ENCODE results near the gene MARVELD2.
"Not testable (repeated sequence)": the region's sequence is repeated elsewhere in the genome, so short reads cannot be mapped to it uniquely, and the experiment has no call there.

Gene MARVELD2

GRCh38 chr5:69449511-69449910, 34.6 kb downstream of the MARVELD2 start:
- CTCF ChIA-PET, result no interaction called here
- TF ChIP-seq CTCF (conservative IDR thresholded peaks at IDR 0.05; ENCODE audit: low read depth), result no peak
- H3K27ac ChIP-seq, result no peak overlapping the region
- no peak for DNase-seq (ENCODE audit: low spot score)
- POLR2A ChIA-PET (ENCODE audit: low non-redundant PET), result no interaction called here

DNA sequence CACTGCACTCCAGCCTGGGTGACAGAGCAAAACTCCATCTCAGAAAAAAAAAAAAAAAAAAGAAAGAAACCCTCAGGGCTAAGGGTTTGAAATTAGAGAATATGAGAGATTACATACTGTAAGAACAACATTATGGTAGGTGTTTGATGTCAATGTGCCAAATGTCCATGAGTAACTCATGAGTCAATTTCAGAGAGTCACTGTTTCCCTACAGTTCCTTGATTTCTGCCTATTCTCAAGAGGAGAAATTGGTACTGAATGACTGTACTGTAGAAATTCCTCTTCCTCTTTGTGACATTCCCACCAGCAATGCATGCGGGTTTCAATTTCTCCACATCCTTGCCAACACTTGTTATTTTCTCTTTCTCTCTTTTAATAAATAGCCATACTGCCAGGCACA, 35.2 kb downstream of the MARVELD2 start:
- ChIA-PET CTCF (no interaction called here), POLR2A (ENCODE audit: low non-redundant PET) (no interaction called here)
- DNase-seq (ENCODE audit: low spot score), result peak; percentile 89
- TF ChIP-seq CTCF (conservative IDR thresholded peaks at IDR 0.05; ENCODE audit: low read depth), result no peak
- peak overlapping the region; percentile 35; the same call in 1 of the 2 replicates for H3K27ac ChIP-seq

- DNase-seq (ENCODE audit: low spot score); CTCF ChIA-PET; POLR2A ChIA-PET (ENCODE audit: low non-redundant PET): not testable (repeated sequence)
- H3K27ac ChIP-seq, result peak overlapping the region; percentile 35; the same call in 1 of the 2 replicates
Measured at GRCh38 chr5:69450527-69450926, 35.6 kb downstream of the MARVELD2 start.

DNA sequence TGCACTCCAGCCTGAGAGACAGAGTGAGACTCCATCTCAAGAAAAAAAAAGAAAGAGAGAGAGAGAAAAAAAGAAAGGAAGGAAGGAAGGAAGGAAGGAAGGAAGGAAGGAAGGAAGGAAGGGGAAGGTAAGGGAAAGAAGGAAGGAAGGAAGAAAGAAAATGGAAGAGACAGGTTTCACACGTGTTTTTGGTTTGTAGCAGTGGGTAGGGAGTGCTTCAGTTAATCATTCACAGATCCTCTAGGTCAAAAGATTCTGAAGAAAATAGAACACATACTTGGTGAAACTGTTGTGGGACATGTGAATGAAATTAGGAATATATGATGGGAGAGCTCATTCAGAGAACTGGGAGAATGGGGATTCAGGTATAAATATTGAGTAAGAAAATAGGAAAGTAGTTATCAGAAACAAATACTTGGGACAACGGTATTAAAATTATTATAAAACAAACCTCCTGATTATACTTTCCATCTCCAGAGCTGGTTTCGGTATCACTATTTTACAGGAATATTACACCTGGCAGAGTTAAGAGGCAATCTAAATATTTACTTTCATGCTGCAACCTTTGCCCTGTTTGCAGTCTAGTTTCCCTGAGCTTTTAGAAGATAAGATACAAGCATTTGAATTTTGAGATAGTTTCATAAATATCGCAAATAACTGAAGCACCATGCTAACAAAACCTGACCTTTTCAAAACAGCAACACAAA, 37.2 kb downstream of the MARVELD2 start:
- ChIA-PET CTCF (no interaction called here), POLR2A (ENCODE audit: low non-redundant PET) (no interaction called here)
- TF ChIP-seq CTCF (conservative IDR thresholded peaks at IDR 0.05; ENCODE audit: low read depth), result no peak
- H3K27ac ChIP-seq, result no peak overlapping the region
- no peak for DNase-seq (ENCODE audit: low spot score)

DNA sequence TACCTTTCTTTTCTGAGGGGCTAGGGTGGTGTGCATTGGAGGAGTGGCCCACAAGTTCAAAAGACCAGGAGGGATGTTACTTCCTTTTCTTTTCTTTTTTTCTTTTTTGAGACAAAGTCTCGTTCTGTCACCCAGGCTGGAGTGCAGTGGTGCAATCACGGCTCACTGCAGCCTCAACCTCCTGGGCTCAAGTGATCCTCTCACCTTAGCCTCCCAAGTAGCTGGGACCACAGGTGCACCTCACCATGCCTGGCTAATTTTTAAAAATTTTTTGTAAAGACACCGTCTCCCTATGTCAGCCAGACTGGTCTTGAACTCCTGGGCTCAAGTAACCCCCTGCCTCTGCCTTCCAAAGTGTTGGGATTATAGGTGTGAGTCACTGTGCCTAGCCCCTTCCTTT, 38.6 kb downstream of the MARVELD2 start:
- H3K27ac ChIP-seq; POLR2A ChIA-PET (ENCODE audit: low non-redundant PET); DNase-seq (ENCODE audit: low spot score): not testable (repeated sequence)
- CTCF ChIA-PET, result interaction anchor here (0.6 kb wide), 2 partner anchors 7 to 70 kb away, joined by 3 read pairs; no protein-coding TSS in a partner anchor

GRCh38 chr5:69454460-69455249, 39.7 kb downstream of the MARVELD2 start:
- CTCF ChIA-PET, result no interaction called here
- POLR2A ChIA-PET (ENCODE audit: low non-redundant PET), result interaction anchor here (0.6 kb wide), 1 partner anchor 11 kb away, joined by 6 read pairs; no protein-coding TSS in a partner anchor
- no peak for TF ChIP-seq CTCF (conservative IDR thresholded peaks at IDR 0.05; ENCODE audit: low read depth)
- DNase-seq (ENCODE audit: low spot score), result no peak
- no peak overlapping the region for H3K27ac ChIP-seq

DNA sequence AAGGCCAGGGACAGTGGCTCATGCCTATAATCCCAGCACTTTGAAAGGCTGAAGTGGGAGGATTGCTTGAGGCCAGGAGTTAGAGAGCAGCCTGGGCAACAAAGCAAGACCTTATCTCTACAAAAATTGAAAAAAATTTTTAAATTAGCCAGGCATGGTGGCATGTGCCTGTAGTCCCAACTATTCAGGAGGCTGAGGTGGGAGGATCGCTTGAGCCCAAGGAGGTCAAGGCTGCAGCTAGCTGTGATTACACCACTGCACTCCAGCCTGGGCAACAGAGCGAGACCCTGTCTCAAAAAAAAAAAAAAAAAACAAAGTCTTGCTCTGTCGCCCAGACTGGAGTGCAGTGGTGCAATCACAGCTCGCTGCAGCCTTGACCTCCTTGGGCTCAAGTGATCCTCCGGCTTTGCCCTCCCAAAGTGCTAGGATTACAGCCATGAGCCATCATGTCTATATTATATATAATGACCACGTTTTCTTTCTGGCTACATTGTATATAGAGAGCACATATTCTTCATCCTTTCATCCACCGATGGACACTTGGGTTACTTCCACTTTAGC, 40.6 kb downstream of the MARVELD2 start:
- POLR2A ChIA-PET (ENCODE audit: low non-redundant PET), result interaction anchor here (0.6 kb wide), 2 partner anchors 9 to 10 kb away, joined by 3 to 6 read pairs; no protein-coding TSS in a partner anchor
- H3K27ac ChIP-seq; CTCF ChIA-PET; DNase-seq (ENCODE audit: low spot score): not testable (repeated sequence)

- no peak overlapping the region for H3K27ac ChIP-seq
- no peak for TF ChIP-seq CTCF (conservative IDR thresholded peaks at IDR 0.05; ENCODE audit: low read depth)
- DNase-seq (ENCODE audit: low spot score), result no peak
- CTCF ChIA-PET, result no interaction called here
- POLR2A ChIA-PET (ENCODE audit: low non-redundant PET), result no interaction called here
Measured at GRCh38 chr5:69462170-69462569, 47.3 kb downstream of the MARVELD2 start.

DNA sequence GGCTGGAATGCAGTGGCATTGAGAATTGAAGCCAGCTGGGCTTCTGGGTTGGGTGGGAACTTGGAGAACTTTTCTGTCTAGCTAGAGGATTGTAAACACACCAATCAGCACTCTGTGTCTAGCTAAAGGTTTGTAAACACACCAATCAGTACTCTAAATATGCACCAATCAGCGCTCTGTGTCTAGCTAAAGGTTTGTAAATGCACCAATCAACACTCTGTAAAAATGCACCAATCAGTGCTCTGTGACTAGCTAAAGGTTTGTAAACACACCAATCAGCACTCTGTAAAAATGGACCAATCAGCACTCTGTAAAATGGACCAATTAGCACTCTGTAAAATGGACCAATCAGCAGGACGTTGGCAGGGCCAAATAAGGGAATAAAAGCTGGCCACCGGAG, 51.5 kb downstream of the MARVELD2 start:
- DNase-seq (ENCODE audit: low spot score); H3K27ac ChIP-seq; CTCF ChIA-PET; POLR2A ChIA-PET (ENCODE audit: low non-redundant PET): not testable (repeated sequence)
